H9 (cell line): ENCODE results near the gene KIAA0753. TPM values are rescaled to one million over a fixed set of nuclear protein-coding genes. Genes with fewer than 3 reads are reported as not detected.

Experiments
- DNase-seq: peaks from one replicate; pipeline ENCODE4 v3.0.0-alpha.2; 2017
- H2AFZ ChIP-seq: one replicate; pipeline ENCODE4 v1.6.1; 2013; ENCODE audit warnings: mild to moderate bottlenecking, low read length, control low read depth, moderate library complexity
- H2AK5ac ChIP-seq: 2 replicates; pipeline ENCODE4 v1.6.1; 2013; ENCODE audit warnings: low read length, control low read depth, mixed read lengths; ENCODE audit not compliant: insufficient read length
- H2BK120ac ChIP-seq: one replicate; pipeline ENCODE4 v1.6.1; 2013; ENCODE audit warnings: low read depth, mild to moderate bottlenecking, low read length, control low read depth, inconsistent platforms; ENCODE audit not compliant: poor library complexity, severe bottlenecking
- H2BK12ac ChIP-seq: 2 replicates; pipeline ENCODE4 v1.6.1; 2013; ENCODE audit warnings: low read length, control low read depth, mixed read lengths, low read depth; ENCODE audit not compliant: insufficient read length
- H2BK15ac ChIP-seq: 2 replicates; pipeline ENCODE4 v1.6.1; 2013; ENCODE audit warnings: low read depth, low read length, control low read depth
- H2BK20ac ChIP-seq: one replicate; pipeline ENCODE4 v1.6.1; 2013; ENCODE audit warnings: low read depth, mild to moderate bottlenecking, low read length, control low read depth, inconsistent platforms; ENCODE audit not compliant: poor library complexity, severe bottlenecking
- H2BK5ac ChIP-seq: 2 replicates; pipeline ENCODE4 v1.6.1; 2013; ENCODE audit warnings: low read length, control low read depth, mixed read lengths; ENCODE audit not compliant: insufficient read length
- H3K14ac ChIP-seq: 2 replicates; pipeline ENCODE4 v1.6.1; 2013; ENCODE audit warnings: low read length, control low read depth; ENCODE audit not compliant: insufficient read depth
- H3K18ac ChIP-seq: 2 replicates; pipeline ENCODE4 v1.6.1; 2013; ENCODE audit warnings: low read depth, mild to moderate bottlenecking, mixed read lengths, low read length, control low read depth; ENCODE audit not compliant: insufficient read length
- H3K23ac ChIP-seq: 2 replicates; pipeline ENCODE4 v1.6.1; 2013; ENCODE audit warnings: low read length, control low read depth, mixed read lengths, low read depth; ENCODE audit not compliant: insufficient read length
- H3K23me2 ChIP-seq: 2 replicates; pipeline ENCODE4 v1.6.1; 2013; ENCODE audit warnings: low read depth, mild to moderate bottlenecking, mixed read lengths, low read length, control low read depth; ENCODE audit not compliant: insufficient read length, poor library complexity, severe bottlenecking
- H3K27ac ChIP-seq: 2 replicates; pipeline ENCODE4 v1.5.1; 2013; ENCODE audit warnings: low read length, control low read depth, mixed read lengths, low read depth; ENCODE audit not compliant: insufficient read length
- H3K27me3 ChIP-seq: 2 replicates; pipeline ENCODE4 v1.6.1; 2013; ENCODE audit warnings: low read length, control low read depth, inconsistent platforms; ENCODE audit not compliant: insufficient read depth
- H3K4ac ChIP-seq: 2 replicates; pipeline ENCODE4 v1.6.1; 2013; ENCODE audit warnings: low read depth, mild to moderate bottlenecking, control low read depth, inconsistent platforms, low read length, moderate library complexity
- H3K4me1 ChIP-seq: 2 replicates; pipeline ENCODE4 v1.6.1; 2013; ENCODE audit warnings: low read length, control low read depth, inconsistent platforms; ENCODE audit not compliant: insufficient read depth
- H3K4me2 ChIP-seq: 2 replicates; pipeline ENCODE4 v1.6.1; 2013; ENCODE audit warnings: low read length, control low read depth, mixed read lengths; ENCODE audit not compliant: insufficient read length, insufficient read depth
- H3K56ac ChIP-seq: 2 replicates; pipeline ENCODE4 v1.6.1; 2013; ENCODE audit warnings: low read depth, mild to moderate bottlenecking, mixed read lengths, low read length, control low read depth; ENCODE audit not compliant: insufficient read length
- H3K79me1 ChIP-seq: 2 replicates; pipeline ENCODE4 v1.6.1; 2013; ENCODE audit warnings: low read depth, mild to moderate bottlenecking, moderate library complexity, low read length, control low read depth, inconsistent platforms; ENCODE audit not compliant: insufficient read depth, poor library complexity, severe bottlenecking
- H3K79me2 ChIP-seq: 2 replicates; pipeline ENCODE4 v1.6.1; 2013; ENCODE audit warnings: low read length, control low read depth, inconsistent platforms; ENCODE audit not compliant: insufficient read depth
- H3K9ac ChIP-seq: 2 replicates; pipeline ENCODE4 v1.6.1; 2013; ENCODE audit warnings: low read length, control low read depth, mixed read lengths; ENCODE audit not compliant: insufficient read length; ENCODE audit errors: extremely low read depth
- H3K9me3 ChIP-seq: one replicate; pipeline ENCODE4 v1.6.1; 2013; ENCODE audit warnings: low read depth, low read length, inconsistent platforms; ENCODE audit not compliant: control insufficient read depth
- H3T11ph ChIP-seq: one replicate; pipeline ENCODE4 v1.6.1; 2013; ENCODE audit warnings: mild to moderate bottlenecking, low read length, control low read depth, inconsistent platforms
- H4K20me1 ChIP-seq: one replicate; pipeline ENCODE4 v1.6.1; 2013; ENCODE audit not compliant: control insufficient read depth, insufficient read length, insufficient read depth
- H4K5ac ChIP-seq: 2 replicates; pipeline ENCODE4 v1.6.1; 2013; ENCODE audit warnings: low read depth, mild to moderate bottlenecking, mixed read lengths, low read length, control low read depth; ENCODE audit not compliant: insufficient read length
- H4K8ac ChIP-seq: replicated peaks from 2 replicates; pipeline ENCODE4 v1.6.1; 2013; ENCODE audit warnings: low read length, control low read depth, mixed read lengths, low read depth; ENCODE audit not compliant: insufficient read length
- H4K91ac ChIP-seq: 2 replicates; pipeline ENCODE4 v1.6.1; 2013; ENCODE audit warnings: low read depth, mild to moderate bottlenecking, moderate library complexity, mixed read lengths, low read length, control low read depth; ENCODE audit not compliant: insufficient read length
- H3K27ac Mint-ChIP-seq, 3 experiments: 2 replicates in 2 of 3; 3 replicates in 1 of 3; pipeline ENCODE4 v1.8.0; 2020 to 2021; ENCODE audit warnings: mixed read lengths in 3 of 3, mild to moderate bottlenecking in 1 of 3, moderate library complexity in 1 of 3
- H3K27me3 Mint-ChIP-seq: 2 replicates; pipeline ENCODE4 v1.8.0; 2021; ENCODE audit warnings: low read depth, mild to moderate bottlenecking, moderate library complexity, mixed read lengths
- H3K36me3 Mint-ChIP-seq, 3 experiments: 2 replicates in 2 of 3; 3 replicates in 1 of 3; pipeline ENCODE4 v1.8.0; 2020 to 2021; ENCODE audit warnings: low read depth in 3 of 3, mixed read lengths in 3 of 3; ENCODE audit not compliant: insufficient read depth in 1 of 3
- H3K4me1 Mint-ChIP-seq, 2 experiments: 2 replicates each; pipeline ENCODE4 v1.8.0; 2020; ENCODE audit warnings: mixed read lengths in 2 of 2
- H3K4me3 Mint-ChIP-seq, 2 experiments: 2 replicates in 1 of 2; 3 replicates in 1 of 2; pipeline ENCODE4 v1.8.0; 2020 to 2021; ENCODE audit warnings: mild to moderate bottlenecking in 2 of 2, mixed read lengths in 2 of 2, moderate library complexity in 1 of 2
- H3K9me3 Mint-ChIP-seq, 2 experiments: 2 replicates in 1 of 2; 3 replicates in 1 of 2; pipeline ENCODE4 v1.8.0; 2020; ENCODE audit warnings: mild to moderate bottlenecking in 2 of 2, mixed read lengths in 2 of 2, moderate library complexity in 1 of 2
- CTCF ChIP-seq: fragments of 200-600 bp; sonication (generic); conservative IDR thresholded peaks from 3 replicates; pipeline ENCODE4 v1.8.0; 2021; ENCODE audit warnings: antibody characterized with exemption, mild to moderate bottlenecking
- WGBS: extraction: QIAGEN DNeasy Blood & Tissue Kit; methylation state at CpG from one replicate; pipeline ENCODE4 v1.1.7; 2013; ENCODE audit warnings: missing lambda C conversion rate, low lambda C conversion rate, mixed read lengths; ENCODE audit not compliant: insufficient read length; ENCODE audit errors: extremely low coverage; 5-methylcytosine and 5-hydroxymethylcytosine counted together
- total RNA-seq: library from RNA; stranded (reverse); gene quantifications from 2 replicates; pipeline ENCODE4 v1.2.1, GENCODE V29; 2021

KIAA0753 gene
- total RNA-seq, 1 experiment from 2014 or later: 37.2 TPM

- peaks cover 65% of the 10 kb centered on the region for H3K27me3 Mint-ChIP-seq
- no peak overlapping the region for H3K4ac ChIP-seq
- no peak overlapping the region for H3K27ac Mint-ChIP-seq
- peak overlapping the region; percentile 61 to 84; a peak in 3 of 5 replicates for H3K4me3 Mint-ChIP-seq
- H4K8ac ChIP-seq: no peak overlapping the region
- H4K5ac ChIP-seq: no peak overlapping the region
- peaks cover 4% of the 10 kb centered on the region; the same call in 1 of the 2 replicates for H3K4me1 ChIP-seq
- no peaks in the 10 kb centered on the region; a peak in 1 of 7 replicates for H3K36me3 Mint-ChIP-seq
- peaks cover 8% of the 10 kb centered on the region for H3K23me2 ChIP-seq
- no CpG with 5 or more reads among the region's 4 CpGs for WGBS
- H3K9me3 ChIP-seq: no peaks in the 10 kb centered on the region
- H2BK20ac ChIP-seq: no peak overlapping the region
- no peak overlapping the region for H3K23ac ChIP-seq
- no peak overlapping the region for H2BK12ac ChIP-seq
- H2BK120ac ChIP-seq: no peak overlapping the region
- no peak overlapping the region for H2AK5ac ChIP-seq
- no peak overlapping the region for H3K9ac ChIP-seq
- H2BK5ac ChIP-seq: no peak overlapping the region
- no peak overlapping the region for H3K14ac ChIP-seq
- H4K91ac ChIP-seq: no peak overlapping the region
- DNase-seq: no peak
- no peak overlapping the region for H2BK15ac ChIP-seq
- no peaks in the 10 kb centered on the region; a peak in 1 of 5 replicates for H3K9me3 Mint-ChIP-seq
- no peak for TF ChIP-seq CTCF
- H3K27ac ChIP-seq: no peak overlapping the region
- H3K4me2 ChIP-seq: no peak overlapping the region
- H3T11ph ChIP-seq: no peak overlapping the region
- no peak overlapping the region for H3K56ac ChIP-seq
- no peak overlapping the region for H3K18ac ChIP-seq
- H3K79me1 ChIP-seq: no peaks in the 10 kb centered on the region
- no peaks in the 10 kb centered on the region for H4K20me1 ChIP-seq
- no peaks in the 10 kb centered on the region for H3K79me2 ChIP-seq
- H3K4me1 Mint-ChIP-seq: peaks cover 32 to 44% of the 10 kb centered on the region in 2 experiments
- H3K27me3 ChIP-seq: peaks cover 21% of the 10 kb centered on the region
- no peak overlapping the region for H2AFZ ChIP-seq
These were observed 86.2 kb downstream of the KIAA0753 start for GRCh38 chr17:6554342-6554741.
